ENCODE measurements around the gene ACAN. TPM values are rescaled to one million over a fixed set of nuclear protein-coding genes. Genes with fewer than 3 reads are reported as not detected.

ACAN gene
- total RNA-seq, 4 donors from 2014 or later, result 0.85 to 6.9 TPM; not detected in 2

DNA sequence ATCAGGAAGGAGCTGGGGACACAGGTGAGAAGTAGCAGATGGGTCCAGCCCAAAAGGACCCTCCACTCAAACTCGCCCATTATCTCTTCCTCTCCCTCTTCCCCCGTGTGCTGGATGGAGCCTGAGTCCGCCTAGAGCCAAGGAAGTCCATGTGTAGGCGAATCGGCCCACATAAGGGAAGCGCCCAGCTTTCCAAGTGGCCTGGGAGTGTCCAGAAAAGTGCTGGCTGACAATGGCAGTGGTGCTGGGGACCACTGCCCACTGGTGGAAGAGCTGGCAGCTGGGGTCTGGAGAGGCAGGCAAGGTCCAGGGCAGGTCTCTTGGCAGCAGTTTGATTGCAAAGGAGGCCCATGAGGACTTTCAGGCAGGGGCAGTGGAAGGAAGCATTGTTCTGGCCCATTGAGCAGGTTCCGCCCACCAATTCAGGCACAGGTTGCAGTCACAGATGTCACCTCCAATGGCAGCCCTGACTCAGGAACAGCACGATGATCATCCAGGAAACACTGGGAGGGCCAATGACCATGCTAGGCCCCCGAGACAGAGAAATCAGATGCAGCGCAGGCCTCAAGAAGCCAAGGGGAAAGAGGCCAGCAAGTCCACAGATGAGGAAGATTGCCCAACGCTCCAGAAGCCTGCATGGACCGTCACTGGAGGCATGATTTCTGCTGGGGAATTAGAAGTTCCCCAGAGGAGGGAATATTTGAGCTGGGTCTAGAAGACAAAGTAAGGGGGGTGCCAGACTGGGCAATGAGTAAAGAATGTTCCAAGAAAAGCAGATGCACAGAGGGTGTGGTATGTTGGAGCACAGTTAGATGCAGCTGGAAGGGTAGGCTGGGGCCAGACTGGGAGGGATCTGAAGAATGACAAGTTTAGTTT lies 107.0 kb downstream of the ACAN start:
- Histone ChIP-seq H3K36me3 (no peaks in the 10 kb centered on the region), H3K27ac (peak overlapping the region; percentile 94), H3K4me3 (peak overlapping the region in 1 of 2 donors; percentile 71), H3K9me3 (no peaks in the 10 kb centered on the region), H3K27me3 (no peaks in the 10 kb centered on the region), H3K4me1 (peaks cover 11 to 38% of the 10 kb centered on the region in 2 donors)
- DNase-seq, result peak in 1 of 2 donors; percentile 62
- intact Hi-C loops (cut with DNase I; ENCODE audit: low total_unique reads), result loop anchor here (5.0 to 10.0 kb wide), 3 partner anchors 107 to 285 kb away; partner anchors contain the start of gene AEN
- no peak for TF ChIP-seq POLR2A (IDR thresholded peaks at IDR 0.05)
- TF ChIP-seq, protein P1, sequence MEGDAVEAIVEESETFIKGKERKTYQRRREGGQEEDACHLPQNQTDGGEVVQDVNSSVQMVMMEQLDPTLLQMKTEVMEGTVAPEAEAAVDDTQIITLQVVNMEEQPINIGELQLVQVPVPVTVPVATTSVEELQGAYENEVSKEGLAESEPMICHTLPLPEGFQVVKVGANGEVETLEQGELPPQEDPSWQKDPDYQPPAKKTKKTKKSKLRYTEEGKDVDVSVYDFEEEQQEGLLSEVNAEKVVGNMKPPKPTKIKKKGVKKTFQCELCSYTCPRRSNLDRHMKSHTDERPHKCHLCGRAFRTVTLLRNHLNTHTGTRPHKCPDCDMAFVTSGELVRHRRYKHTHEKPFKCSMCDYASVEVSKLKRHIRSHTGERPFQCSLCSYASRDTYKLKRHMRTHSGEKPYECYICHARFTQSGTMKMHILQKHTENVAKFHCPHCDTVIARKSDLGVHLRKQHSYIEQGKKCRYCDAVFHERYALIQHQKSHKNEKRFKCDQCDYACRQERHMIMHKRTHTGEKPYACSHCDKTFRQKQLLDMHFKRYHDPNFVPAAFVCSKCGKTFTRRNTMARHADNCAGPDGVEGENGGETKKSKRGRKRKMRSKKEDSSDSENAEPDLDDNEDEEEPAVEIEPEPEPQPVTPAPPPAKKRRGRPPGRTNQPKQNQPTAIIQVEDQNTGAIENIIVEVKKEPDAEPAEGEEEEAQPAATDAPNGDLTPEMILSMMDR (IDR thresholded peaks at IDR 0.05), result no peak

DNA sequence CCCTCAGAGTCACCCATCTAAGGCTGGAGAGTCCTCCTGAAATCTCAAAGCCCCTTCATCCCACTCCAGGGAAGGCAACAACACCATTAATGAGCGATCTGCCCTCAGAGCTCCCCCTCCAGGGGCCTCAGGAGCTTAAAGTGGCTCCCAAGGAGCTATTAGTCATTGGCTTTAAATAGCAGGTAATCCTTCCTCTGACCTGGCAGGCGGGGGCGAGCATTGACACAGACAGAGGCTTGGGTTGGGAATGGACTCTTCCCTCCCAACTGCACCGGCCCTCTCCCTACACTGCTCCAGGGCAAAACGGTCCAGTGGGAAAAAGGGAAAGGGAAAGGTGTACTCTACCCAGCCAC lies 108.5 kb downstream of the ACAN start:
- peak in 1 of 2 donors; percentile 57 for DNase-seq
- peak overlapping the region; percentile 55 to 71 for H3K4me3 ChIP-seq
- TF ChIP-seq POLR2A (IDR thresholded peaks at IDR 0.05), result no peak
- TF ChIP-seq, protein P1 (IDR thresholded peaks at IDR 0.05), result no peak
- H3K9me3 ChIP-seq, result no peaks in the 10 kb centered on the region
- no peaks in the 10 kb centered on the region for H3K27me3 ChIP-seq
- intact Hi-C loops (cut with DNase I; ENCODE audit: low total_unique reads), result no loop called here
- H3K36me3 ChIP-seq, result no peaks in the 10 kb centered on the region
- H3K4me1 ChIP-seq, result peaks cover 11 to 31% of the 10 kb centered on the region in 2 donors
- H3K27ac ChIP-seq, result peak overlapping the region; percentile 94

DNA sequence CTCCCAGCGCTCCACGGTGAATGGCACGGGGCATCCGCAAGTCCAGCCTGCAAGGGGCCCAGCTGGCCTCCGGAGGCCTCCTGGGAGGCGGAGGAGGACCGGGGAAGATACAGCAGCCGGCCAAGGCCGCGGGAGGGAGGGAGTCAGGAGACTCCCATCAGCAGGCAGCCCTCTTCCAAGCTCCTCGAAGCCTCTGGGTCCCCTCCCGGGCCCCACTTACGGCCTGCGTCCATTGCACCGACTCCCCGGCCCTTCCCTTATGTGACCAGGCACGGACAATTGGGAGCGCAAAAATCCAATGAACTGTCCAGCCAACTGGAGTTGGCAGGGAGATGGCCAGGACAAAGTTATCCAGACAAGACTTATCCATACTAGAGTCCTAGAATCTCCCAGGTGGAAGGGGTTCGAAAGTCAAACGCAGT lies 109.3 kb downstream of the ACAN start:
- Histone ChIP-seq H3K4me3 (peak overlapping the region; percentile 55 to 71), H3K4me1 (peaks cover 11 to 23% of the 10 kb centered on the region in 2 donors), H3K36me3 (no peaks in the 10 kb centered on the region), H3K9me3 (no peaks in the 10 kb centered on the region), H3K27me3 (no peaks in the 10 kb centered on the region), H3K27ac (peak overlapping the region; percentile 94)
- TF ChIP-seq, protein P1 (IDR thresholded peaks at IDR 0.05), result no peak
- TF ChIP-seq POLR2A (IDR thresholded peaks at IDR 0.05), result no peak
- intact Hi-C loops (cut with DNase I; ENCODE audit: low total_unique reads), result no loop called here
- DNase-seq, result peak in 1 of 2 donors; percentile 67

DNA sequence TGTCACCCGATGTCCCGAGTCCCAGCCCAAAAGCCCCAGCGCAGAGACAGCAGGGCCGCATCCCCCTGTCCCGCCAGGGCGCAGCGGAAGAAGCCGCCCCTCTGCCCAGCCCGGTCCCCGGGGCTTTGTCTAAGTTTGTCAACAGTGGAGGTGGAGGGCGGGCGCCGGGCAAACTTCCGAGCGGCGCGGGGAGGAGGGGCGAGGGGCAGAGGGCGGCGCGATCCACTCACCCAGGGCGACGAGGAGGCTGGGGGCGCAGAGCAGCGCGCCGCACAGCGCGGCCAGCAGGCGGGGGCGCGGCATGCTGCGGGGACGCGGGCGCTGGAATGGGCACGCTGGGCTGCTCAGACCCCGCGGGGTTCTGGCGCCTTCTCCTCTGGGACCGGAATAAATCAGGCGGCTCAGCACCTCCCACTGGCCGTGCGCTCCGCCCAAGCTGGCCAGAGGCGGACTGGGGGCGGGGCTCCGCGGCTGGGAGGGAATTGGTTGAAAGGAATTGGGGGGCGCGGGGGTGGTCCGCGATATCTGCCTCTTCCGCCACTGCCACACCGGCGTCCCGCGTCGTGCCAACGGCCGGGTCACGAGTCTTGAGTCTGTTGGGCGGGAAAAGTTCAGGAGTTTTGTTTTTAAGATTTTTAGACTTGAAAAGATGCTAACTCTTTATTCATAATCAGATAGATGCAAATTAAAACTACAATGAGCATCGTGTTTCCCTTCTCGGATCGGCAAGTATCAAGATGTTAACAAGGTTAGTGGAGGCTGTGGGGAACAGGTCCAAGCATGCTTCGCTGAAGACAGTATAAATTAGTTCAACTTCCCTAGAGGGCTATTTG lies 110.0 kb downstream of the ACAN start, which contains the start of gene MFGE8:
Gene MFGE8, minus strand, starts transcription at position 363 of the 833 bp plus-strand sequence. Its CDS starts 60 bp downstream, at position 303.
- H3K4me3 ChIP-seq, result peak within 1 kb of the TSS; percentile 55 to 71
- H3K4me1 ChIP-seq, result peaks cover 5 to 16% of the 10 kb centered on the region in 2 donors
- H3K27me3 ChIP-seq, result no peaks in the 10 kb centered on the region
- TF ChIP-seq, protein P1 (IDR thresholded peaks at IDR 0.05), result peak in 1 of 4 experiments; percentile 35
- peak; percentile 75 to 90 for TF ChIP-seq POLR2A (IDR thresholded peaks at IDR 0.05)
- H3K27ac ChIP-seq, result peak within 1 kb of the TSS; percentile 94
- peak; percentile 80 to 87 for DNase-seq
- H3K9me3 ChIP-seq, result no peaks in the 10 kb centered on the region
- intact Hi-C loops (cut with DNase I; ENCODE audit: low total_unique reads), result no loop called here
- H3K36me3 ChIP-seq, result no peaks in the 10 kb centered on the region

Measured in uterus (tissue), 4 donors.